ENCODE measurements around the gene ALK. TPM values are rescaled to one million over a fixed set of nuclear protein-coding genes. Genes with fewer than 3 reads are reported as not detected.

The ALK gene
- polyA plus RNA-seq, 4 donors, result 0.04 to 0.98 TPM; not detected in 2

GRCh38 chr2:29587402-29588190 lies 333.8 kb downstream of the ALK start:
- H3K27me3 ChIP-seq (ENCODE audit: control insufficient read depth in 3 of 3, insufficient read depth in 3 of 3, low read length in 3 of 3), result no peaks in the 10 kb centered on the region
- H3K9me3 ChIP-seq (ENCODE audit: control insufficient read depth in 2 of 2, insufficient read depth in 1 of 2, low read depth in 1 of 2, low read length in 1 of 2), result no peaks in the 10 kb centered on the region
- DNase-seq, result no peak
- no peak overlapping the region for H3K27ac ChIP-seq (ENCODE audit: low read depth in 1 of 3, low read length in 2 of 3)
- FAIRE-seq, result no peak
- no peaks in the 10 kb centered on the region for H3K4me1 ChIP-seq (ENCODE audit: control insufficient read depth in 3 of 3, insufficient read depth in 2 of 3, low read depth in 1 of 3, low read length in 2 of 3)
- H3K36me3 ChIP-seq (ENCODE audit: control insufficient read depth in 3 of 3, insufficient read depth in 2 of 3, low read depth in 1 of 3, low read length in 3 of 3), result no peaks in the 10 kb centered on the region
- no peak overlapping the region for H3K4me3 ChIP-seq (ENCODE audit: low read depth in 1 of 3, low read length in 3 of 3)
- WGBS, 3 donors, result 77 to 82% (median 79%) methylated on average over 5 of the region's 5 CpGs

- H3K27ac ChIP-seq (ENCODE audit: low read depth in 1 of 3, low read length in 2 of 3), result no peak overlapping the region
- DNase-seq (no peak), FAIRE-seq (no peak)
- no peaks in the 10 kb centered on the region for H3K27me3 ChIP-seq (ENCODE audit: control insufficient read depth in 3 of 3, insufficient read depth in 3 of 3, low read length in 3 of 3)
- H3K4me3 ChIP-seq (ENCODE audit: low read depth in 1 of 3, low read length in 3 of 3), result no peak overlapping the region
- 70 to 91% (median 75%) methylated on average over 1 of the region's 1 CpG for WGBS, 3 donors
- no peaks in the 10 kb centered on the region for H3K4me1 ChIP-seq (ENCODE audit: control insufficient read depth in 3 of 3, insufficient read depth in 2 of 3, low read depth in 1 of 3, low read length in 2 of 3)
- no peaks in the 10 kb centered on the region for H3K36me3 ChIP-seq (ENCODE audit: control insufficient read depth in 3 of 3, insufficient read depth in 2 of 3, low read depth in 1 of 3, low read length in 3 of 3)
- H3K9me3 ChIP-seq (ENCODE audit: control insufficient read depth in 2 of 2, insufficient read depth in 1 of 2, low read depth in 1 of 2, low read length in 1 of 2), result no peaks in the 10 kb centered on the region
These were observed 334.5 kb downstream of the ALK start for GRCh38 chr2:29586919-29587318.

- Histone ChIP-seq H3K4me1 (ENCODE audit: control insufficient read depth in 3 of 3, insufficient read depth in 2 of 3, low read depth in 1 of 3, low read length in 2 of 3) (no peaks in the 10 kb centered on the region), H3K36me3 (ENCODE audit: control insufficient read depth in 3 of 3, insufficient read depth in 2 of 3, low read depth in 1 of 3, low read length in 3 of 3) (no peaks in the 10 kb centered on the region), H3K27ac (ENCODE audit: low read depth in 1 of 3, low read length in 2 of 3) (no peak overlapping the region), H3K4me3 (ENCODE audit: low read depth in 1 of 3, low read length in 3 of 3) (no peak overlapping the region), H3K27me3 (ENCODE audit: control insufficient read depth in 3 of 3, insufficient read depth in 3 of 3, low read length in 3 of 3) (no peaks in the 10 kb centered on the region), H3K9me3 (ENCODE audit: control insufficient read depth in 2 of 2, insufficient read depth in 1 of 2, low read depth in 1 of 2, low read length in 1 of 2) (no peaks in the 10 kb centered on the region)
- DNase-seq, result no peak
- no peak for FAIRE-seq
- WGBS, 3 donors, result 87 to 92% (median 91%) methylated on average over 1 of the region's 1 CpG
These were observed 337.7 kb downstream of the ALK start for GRCh38 chr2:29583548-29584156.

- Histone ChIP-seq H3K36me3 (ENCODE audit: control insufficient read depth in 3 of 3, insufficient read depth in 2 of 3, low read depth in 1 of 3, low read length in 3 of 3) (no peaks in the 10 kb centered on the region), H3K27ac (ENCODE audit: low read depth in 1 of 3, low read length in 2 of 3) (no peak overlapping the region), H3K4me1 (ENCODE audit: control insufficient read depth in 3 of 3, insufficient read depth in 2 of 3, low read depth in 1 of 3, low read length in 2 of 3) (no peaks in the 10 kb centered on the region), H3K27me3 (ENCODE audit: control insufficient read depth in 3 of 3, insufficient read depth in 3 of 3, low read length in 3 of 3) (no peaks in the 10 kb centered on the region), H3K9me3 (ENCODE audit: control insufficient read depth in 2 of 2, insufficient read depth in 1 of 2, low read depth in 1 of 2, low read length in 1 of 2) (no peaks in the 10 kb centered on the region), H3K4me3 (ENCODE audit: low read depth in 1 of 3, low read length in 3 of 3) (no peak overlapping the region)
- no peak for FAIRE-seq
- 55 to 82% (median 82%) methylated on average over 1 of the region's 1 CpG for WGBS, 3 donors
- DNase-seq, result no peak
These were observed 338.3 kb downstream of the ALK start for GRCh38 chr2:29583104-29583503.

- Histone ChIP-seq H3K9me3 (ENCODE audit: control insufficient read depth in 2 of 2, insufficient read depth in 1 of 2, low read depth in 1 of 2, low read length in 1 of 2) (no peaks in the 10 kb centered on the region), H3K4me1 (ENCODE audit: control insufficient read depth in 3 of 3, insufficient read depth in 2 of 3, low read depth in 1 of 3, low read length in 2 of 3) (no peaks in the 10 kb centered on the region), H3K27me3 (ENCODE audit: control insufficient read depth in 3 of 3, insufficient read depth in 3 of 3, low read length in 3 of 3) (no peaks in the 10 kb centered on the region), H3K36me3 (ENCODE audit: control insufficient read depth in 3 of 3, insufficient read depth in 2 of 3, low read depth in 1 of 3, low read length in 3 of 3) (no peaks in the 10 kb centered on the region), H3K27ac (ENCODE audit: low read depth in 1 of 3, low read length in 2 of 3) (no peak overlapping the region), H3K4me3 (ENCODE audit: low read depth in 1 of 3, low read length in 3 of 3) (no peak overlapping the region)
- DNase-seq (no peak), FAIRE-seq (no peak)
- 69 to 81% (median 73%) methylated on average over 2 of the region's 2 CpGs for WGBS, 3 donors
These were observed 339.3 kb downstream of the ALK start for GRCh38 chr2:29582062-29582461.

GRCh38 chr2:29580223-29580622 lies 341.2 kb downstream of the ALK start:
- H3K4me3 ChIP-seq (ENCODE audit: low read depth in 1 of 3, low read length in 3 of 3), result no peak overlapping the region
- FAIRE-seq (no peak), DNase-seq (no peak)
- no peaks in the 10 kb centered on the region for H3K9me3 ChIP-seq (ENCODE audit: control insufficient read depth in 2 of 2, insufficient read depth in 1 of 2, low read depth in 1 of 2, low read length in 1 of 2)
- 78 to 87% (median 79%) methylated on average over 11 of the region's 11 CpGs for WGBS, 3 donors
- peaks cover 0 to 3% (median 0%) of the 10 kb centered on the region in 3 donors for H3K27me3 ChIP-seq (ENCODE audit: control insufficient read depth in 3 of 3, insufficient read depth in 3 of 3, low read length in 3 of 3)
- no peaks in the 10 kb centered on the region for H3K4me1 ChIP-seq (ENCODE audit: control insufficient read depth in 3 of 3, insufficient read depth in 2 of 3, low read depth in 1 of 3, low read length in 2 of 3)
- H3K36me3 ChIP-seq (ENCODE audit: control insufficient read depth in 3 of 3, insufficient read depth in 2 of 3, low read depth in 1 of 3, low read length in 3 of 3), result no peaks in the 10 kb centered on the region
- H3K27ac ChIP-seq (ENCODE audit: low read depth in 1 of 3, low read length in 2 of 3), result no peak overlapping the region

GRCh38 chr2:29579495-29580169 lies 341.8 kb downstream of the ALK start:
- 85 to 89% (median 89%) methylated on average over 8 of the region's 8 CpGs for WGBS, 3 donors
- DNase-seq, result no peak
- Histone ChIP-seq H3K4me1 (ENCODE audit: control insufficient read depth in 3 of 3, insufficient read depth in 2 of 3, low read depth in 1 of 3, low read length in 2 of 3) (no peaks in the 10 kb centered on the region), H3K9me3 (ENCODE audit: control insufficient read depth in 2 of 2, insufficient read depth in 1 of 2, low read depth in 1 of 2, low read length in 1 of 2) (no peaks in the 10 kb centered on the region), H3K27ac (ENCODE audit: low read depth in 1 of 3, low read length in 2 of 3) (no peak overlapping the region), H3K36me3 (ENCODE audit: control insufficient read depth in 3 of 3, insufficient read depth in 2 of 3, low read depth in 1 of 3, low read length in 3 of 3) (no peaks in the 10 kb centered on the region), H3K27me3 (ENCODE audit: control insufficient read depth in 3 of 3, insufficient read depth in 3 of 3, low read length in 3 of 3) (peaks cover 0 to 3% (median 0%) of the 10 kb centered on the region in 3 donors), H3K4me3 (ENCODE audit: low read depth in 1 of 3, low read length in 3 of 3) (no peak overlapping the region)
- no peak for FAIRE-seq

- DNase-seq, result no peak
- H3K4me1 ChIP-seq (ENCODE audit: control insufficient read depth in 3 of 3, insufficient read depth in 2 of 3, low read depth in 1 of 3, low read length in 2 of 3), result no peaks in the 10 kb centered on the region
These were observed 343.2 kb downstream of the ALK start for GRCh38 chr2:29578084-29578598.

More at GRCh38 chr2:29578084-29578598, 343.2 kb downstream of the ALK start:
- Histone ChIP-seq H3K36me3 (ENCODE audit: control insufficient read depth in 3 of 3, insufficient read depth in 2 of 3, low read depth in 1 of 3, low read length in 3 of 3) (no peaks in the 10 kb centered on the region), H3K27me3 (ENCODE audit: control insufficient read depth in 3 of 3, insufficient read depth in 3 of 3, low read length in 3 of 3) (peaks cover 0 to 3% (median 0%) of the 10 kb centered on the region in 3 donors), H3K4me3 (ENCODE audit: low read depth in 1 of 3, low read length in 3 of 3) (no peak overlapping the region), H3K27ac (ENCODE audit: low read depth in 1 of 3, low read length in 2 of 3) (no peak overlapping the region), H3K9me3 (ENCODE audit: control insufficient read depth in 2 of 2, insufficient read depth in 1 of 2, low read depth in 1 of 2, low read length in 1 of 2) (no peaks in the 10 kb centered on the region)
- no peak for FAIRE-seq
- 76 to 85% (median 79%) methylated on average over 3 of the region's 3 CpGs for WGBS, 3 donors
